Measurements from ENCODE around the gene SLC25A34.

Gene SLC25A34

GRCh38 chr1:15714406-15715136, 21.5 kb upstream of the SLC25A34 start:
- no peak for DNase-seq

GRCh38 chr1:15717418-15718125, 18.5 kb upstream of the SLC25A34 start:
- DNase-seq: no peak

GRCh38 chr1:15718199-15718601, 17.9 kb upstream of the SLC25A34 start:
- no peak for DNase-seq

- DNase-seq: no peak
These were observed 16.5 kb upstream of the SLC25A34 start for GRCh38 chr1:15719381-15720120.

- no peak for DNase-seq
These were observed 15.2 kb upstream of the SLC25A34 start for GRCh38 chr1:15720861-15721260.

- DNase-seq: no peak
These were observed 13.6 kb upstream of the SLC25A34 start for GRCh38 chr1:15722411-15722810.

GRCh38 chr1:15722836-15723532, 13.1 kb upstream of the SLC25A34 start:
- no peak for DNase-seq

GRCh38 chr1:15723631-15724246, 12.3 kb upstream of the SLC25A34 start:
- DNase-seq: no peak

- DNase-seq: no peak
These were observed 10.8 kb upstream of the SLC25A34 start for GRCh38 chr1:15724949-15725880.

- DNase-seq: no peak
These were observed 9.6 kb upstream of the SLC25A34 start for GRCh38 chr1:15726508-15726907.

- no peak for DNase-seq
These were observed 9.0 kb upstream of the SLC25A34 start for GRCh38 chr1:15727021-15727420.

- no peak for DNase-seq
These were observed 8.6 kb upstream of the SLC25A34 start for GRCh38 chr1:15727424-15727823.

GRCh38 chr1:15727866-15728534, 8.1 kb upstream of the SLC25A34 start:
- no peak for DNase-seq

GRCh38 chr1:15728937-15729657, 7.0 kb upstream of the SLC25A34 start:
- no peak for DNase-seq

- no peak for DNase-seq
These were observed 5.6 kb upstream of the SLC25A34 start for GRCh38 chr1:15730423-15730822.

GRCh38 chr1:15730936-15731335, 5.1 kb upstream of the SLC25A34 start:
- DNase-seq: no peak

- no peak for DNase-seq
These were observed 4.0 kb upstream of the SLC25A34 start for GRCh38 chr1:15731735-15732685.

GRCh38 chr1:15732686-15733081, 3.4 kb upstream of the SLC25A34 start:
- DNase-seq: no peak

- DNase-seq: no peak
These were observed 2.8 kb upstream of the SLC25A34 start for GRCh38 chr1:15733218-15733725.

All from HCEC 1CT (cell line).